Keratinocyte (primary cell): ENCODE results near the gene PLEKHA6. TPM values are rescaled to one million over a fixed set of nuclear protein-coding genes. Genes with fewer than 3 reads are reported as not detected.

Source experiments
- DNase-seq: peaks from one replicate; pipeline ENCODE4 v3.0.0-alpha.2; 2011; ENCODE audit warnings: low read depth, missing footprints, low spot score
- FAIRE-seq: peaks from 2 replicates; lab custom pipeline; 2011; peaks lifted over from hg19 to GRCh38; lab: Jason Lieb, UNC
- H2AFZ ChIP-seq: 2 replicates; pipeline ENCODE4 v1.6.0; 2012; ENCODE audit warnings: low read length, control low read depth, inconsistent platforms; ENCODE audit not compliant: control insufficient read depth
- H3K27ac ChIP-seq: 2 replicates; pipeline ENCODE4 v1.5.1; 2011; ENCODE audit warnings: low read length; ENCODE audit not compliant: control insufficient read depth, insufficient read depth
- H3K27me3 ChIP-seq: 3 replicates; pipeline ENCODE4 v1.6.0; 2011; ENCODE audit warnings: low read length; ENCODE audit not compliant: control insufficient read depth, insufficient read depth; ENCODE audit errors: extremely low read depth
- H3K36me3 ChIP-seq, 2 experiments: 2 replicates in 1 of 2; 3 replicates in 1 of 2; pipeline ENCODE4 v1.5.1; 2011; ENCODE audit warnings: low read length in 2 of 2, mild to moderate bottlenecking in 1 of 2; ENCODE audit not compliant: control insufficient read depth in 2 of 2, insufficient read depth in 2 of 2; ENCODE audit errors: extremely low read depth in 1 of 2
- H3K4me1 ChIP-seq: 3 replicates; pipeline ENCODE4 v1.5.1; 2011; ENCODE audit warnings: low read length; ENCODE audit not compliant: control insufficient read depth, insufficient read depth; ENCODE audit errors: extremely low read depth
- H3K4me2 ChIP-seq: 3 replicates; pipeline ENCODE4 v1.6.0; 2011; ENCODE audit warnings: low read depth, low read length; ENCODE audit not compliant: control insufficient read depth, insufficient read depth; ENCODE audit errors: extremely low read depth
- H3K4me3 ChIP-seq, 3 experiments: fragments of 200-600 bp in 1 of 3; sonication (generic) in 1 of 3; 2 replicates in 2 of 3; 3 replicates in 1 of 3; pipeline ENCODE4 v1.5.1; 2011 to 2016; ENCODE audit warnings: low read length in 3 of 3, mild to moderate bottlenecking in 3 of 3, control low read depth in 2 of 3, inconsistent platforms in 1 of 3, low read depth in 1 of 3, mixed read lengths in 1 of 3, mixed run types in 1 of 3, moderate library complexity in 1 of 3; ENCODE audit not compliant: control insufficient read depth in 2 of 3, insufficient read depth in 2 of 3; ENCODE audit errors: extremely low read depth in 1 of 3
- H3K79me2 ChIP-seq: 2 replicates; pipeline ENCODE4 v1.6.0; 2012; ENCODE audit warnings: low read length; ENCODE audit not compliant: control insufficient read depth, insufficient read depth
- H3K9ac ChIP-seq: 3 replicates; pipeline ENCODE4 v1.6.0; 2011; ENCODE audit warnings: low read length; ENCODE audit not compliant: control insufficient read depth, insufficient read depth; ENCODE audit errors: extremely low read depth
- H3K9me1 ChIP-seq: 3 replicates; pipeline ENCODE4 v1.6.0; 2011; ENCODE audit warnings: low read length; ENCODE audit not compliant: control insufficient read depth, insufficient read depth; ENCODE audit errors: extremely low read depth
- H3K9me3 ChIP-seq: 2 replicates; pipeline ENCODE4 v1.5.1; 2012; ENCODE audit warnings: low read depth, low read length; ENCODE audit not compliant: control insufficient read depth
- H4K20me1 ChIP-seq: 3 replicates; pipeline ENCODE4 v1.6.0; 2011; ENCODE audit warnings: low read length; ENCODE audit not compliant: control insufficient read depth, insufficient read depth; ENCODE audit errors: extremely low read depth
- EZH2 ChIP-seq: IDR thresholded peaks from one replicate; pipeline ENCODE4 v1.6.1; 2012; ENCODE audit warnings: inconsistent platforms, mild to moderate bottlenecking, low read length, moderate library complexity
- dilution Hi-C: fragments of 300-500 bp; cut with MboI; formaldehyde crosslinking; loops from one replicate; pipeline ENCODE4 v1.7.0; 2020; ENCODE audit warnings: low sequenced_read_pairs; ENCODE audit not compliant: extremely low pct_ligation_motif_present
- polyA plus RNA-seq, 5 experiments: library from polyadenylated mRNA; depleted of rRNA in 3 of 5; stranded (reverse) in 3 of 5; stranded (forward) in 1 of 5; unstranded in 1 of 5; fragments of >200 nt; gene quantifications; 1 replicate in 1 of 5; 2 replicates in 3 of 5; 3 replicates in 1 of 5; pipeline versions ENCODE4 v1.2.1 to v1.2.3, GENCODE V29; 2011 to 2012; ENCODE audit warnings: missing spikeins in 2 of 5, low read depth in 1 of 5, low replicate concordance in 1 of 5
- TF ChIP-seq, protein P1 (sequence below), 3 experiments: IDR thresholded peaks in 1 of 3; conservative IDR thresholded peaks in 1 of 3; optimal IDR thresholded peaks in 1 of 3; 2 replicates in 2 of 3; 3 replicates in 1 of 3; pipeline versions ENCODE3 to v1.5.1; 2011; ENCODE audit warnings: low read length in 3 of 3, mild to moderate bottlenecking in 3 of 3, moderate library complexity in 2 of 3, control low read depth in 1 of 3, inconsistent platforms in 1 of 3; ENCODE audit not compliant: insufficient read depth in 2 of 3; ENCODE audit errors: extremely low read depth in 1 of 3

The PLEKHA6 gene
- polyA plus RNA-seq, 1 donor (not counting 4 experiments of a cell fraction or from before 2014, with no cell fraction given): 1.5 TPM

GRCh38 chr1:204337583-204337982, 22.1 kb downstream of the PLEKHA6 start:
- DNase-seq: no peak
- no peak overlapping the region for H3K27ac ChIP-seq
- H2AFZ ChIP-seq: no peak overlapping the region
- peaks cover 13% of the 10 kb centered on the region for H3K27me3 ChIP-seq
- H3K9me3 ChIP-seq: no peaks in the 10 kb centered on the region
- H3K79me2 ChIP-seq: no peaks in the 10 kb centered on the region
- no peak for FAIRE-seq
- H4K20me1 ChIP-seq: no peaks in the 10 kb centered on the region
- no peak overlapping the region for H3K9ac ChIP-seq
- H3K4me1 ChIP-seq: no peaks in the 10 kb centered on the region
- no peaks in the 10 kb centered on the region for H3K9me1 ChIP-seq
- H3K36me3 ChIP-seq: no peaks in the 10 kb centered on the region
- no peak overlapping the region for H3K4me3 ChIP-seq
- TF ChIP-seq, protein P1, sequence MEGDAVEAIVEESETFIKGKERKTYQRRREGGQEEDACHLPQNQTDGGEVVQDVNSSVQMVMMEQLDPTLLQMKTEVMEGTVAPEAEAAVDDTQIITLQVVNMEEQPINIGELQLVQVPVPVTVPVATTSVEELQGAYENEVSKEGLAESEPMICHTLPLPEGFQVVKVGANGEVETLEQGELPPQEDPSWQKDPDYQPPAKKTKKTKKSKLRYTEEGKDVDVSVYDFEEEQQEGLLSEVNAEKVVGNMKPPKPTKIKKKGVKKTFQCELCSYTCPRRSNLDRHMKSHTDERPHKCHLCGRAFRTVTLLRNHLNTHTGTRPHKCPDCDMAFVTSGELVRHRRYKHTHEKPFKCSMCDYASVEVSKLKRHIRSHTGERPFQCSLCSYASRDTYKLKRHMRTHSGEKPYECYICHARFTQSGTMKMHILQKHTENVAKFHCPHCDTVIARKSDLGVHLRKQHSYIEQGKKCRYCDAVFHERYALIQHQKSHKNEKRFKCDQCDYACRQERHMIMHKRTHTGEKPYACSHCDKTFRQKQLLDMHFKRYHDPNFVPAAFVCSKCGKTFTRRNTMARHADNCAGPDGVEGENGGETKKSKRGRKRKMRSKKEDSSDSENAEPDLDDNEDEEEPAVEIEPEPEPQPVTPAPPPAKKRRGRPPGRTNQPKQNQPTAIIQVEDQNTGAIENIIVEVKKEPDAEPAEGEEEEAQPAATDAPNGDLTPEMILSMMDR (optimal IDR thresholded peaks at IDR 0.05 in 1 of 3, IDR thresholded peaks at IDR 0.05 in 1 of 3, conservative IDR thresholded peaks at IDR 0.05 in 1 of 3; ENCODE audit: extremely low read depth in 1 of 3, insufficient read depth in 2 of 3, low read length in 3 of 3): no peak
- TF ChIP-seq EZH2: no peak
- H3K4me2 ChIP-seq: no peak overlapping the region
- dilution Hi-C loops: no loop called here

DNA sequence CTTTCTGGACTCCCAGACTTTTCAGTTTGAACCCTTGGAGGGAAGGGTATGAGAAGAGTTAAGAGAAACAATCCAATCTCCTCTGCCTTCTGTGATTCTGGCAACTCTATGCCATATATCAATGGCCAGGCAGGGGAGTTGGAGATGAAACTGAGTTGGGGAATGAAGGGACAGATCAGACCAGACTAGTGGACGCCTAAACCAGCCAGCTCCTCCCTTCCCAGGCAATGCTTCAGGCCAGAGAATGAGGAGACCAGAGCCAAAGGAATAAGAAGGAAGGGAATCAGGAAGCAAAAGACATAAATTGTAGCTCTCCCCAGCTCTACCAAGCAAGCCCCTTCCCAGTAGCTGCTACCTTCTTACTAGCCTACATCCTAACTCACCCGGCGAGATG, 22.7 kb downstream of the PLEKHA6 start:
- no peaks in the 10 kb centered on the region for H4K20me1 ChIP-seq
- H3K4me1 ChIP-seq: no peaks in the 10 kb centered on the region
- FAIRE-seq (no peak), DNase-seq (no peak)
- no peak overlapping the region for H3K4me2 ChIP-seq
- dilution Hi-C loops: no loop called here
- no peak overlapping the region for H2AFZ ChIP-seq
- H3K9me3 ChIP-seq: no peaks in the 10 kb centered on the region
- H3K79me2 ChIP-seq: no peaks in the 10 kb centered on the region
- no peak overlapping the region for H3K27ac ChIP-seq
- H3K27me3 ChIP-seq: peaks cover 13% of the 10 kb centered on the region
- no peak overlapping the region for H3K9ac ChIP-seq
- no peak for TF ChIP-seq EZH2
- TF ChIP-seq, protein P1 (optimal IDR thresholded peaks at IDR 0.05 in 1 of 3, IDR thresholded peaks at IDR 0.05 in 1 of 3, conservative IDR thresholded peaks at IDR 0.05 in 1 of 3; ENCODE audit: extremely low read depth in 1 of 3, insufficient read depth in 2 of 3, low read length in 3 of 3): no peak
- H3K36me3 ChIP-seq: no peaks in the 10 kb centered on the region
- H3K4me3 ChIP-seq: no peak overlapping the region
- H3K9me1 ChIP-seq: no peaks in the 10 kb centered on the region
